IMR-90 (cell line): Measurements from ENCODE around the gene CLSTN1. TPM values are rescaled to one million over a fixed set of nuclear protein-coding genes. Genes with fewer than 3 reads are reported as not detected.

Source experiments
- ATAC-seq: fragments of 200-7000 bp; cut with Tn5 transposase; 2 replicates; pipeline ENCODE4 v1.9.1; 2020; ENCODE audit warnings: low read depth, mild to moderate bottlenecking, moderate library complexity
- BruUV-seq: library from RNA; stranded (reverse); fragments of 400-500 nt; replicated peaks from 2 replicates; lab custom pipeline; 2021; lab: Mats Ljungman, UMichigan
- CTCF ChIA-PET: fragments of 300-600 bp; formaldehyde crosslinking; extraction: SDS; loops from one replicate; lab custom pipeline; 2021; ENCODE audit warnings: antibody characterized with exemption; lab: Yijun Ruan, JAX
- POLR2A ChIA-PET: fragments of 300-600 bp; sonication (Branson Sonifier 250); formaldehyde crosslinking; loops from one replicate; lab custom pipeline; 2022; ENCODE audit warnings: antibody characterized with exemption; ENCODE audit not compliant: unreplicated experiment; lab: Charles Lee
- DNase-seq: peaks from one replicate; pipeline ENCODE4 v3.0.0; 2013
- H2AFZ ChIP-seq: replicated peaks from 2 replicates; pipeline ENCODE3; 2013; ENCODE audit warnings: low read length, mild to moderate bottlenecking; ENCODE audit not compliant: poor library complexity
- H2AK5ac ChIP-seq: 2 replicates; pipeline ENCODE4 v1.6.1; 2013; ENCODE audit warnings: low read depth, low read length, inconsistent platforms
- H2AK9ac ChIP-seq: replicated peaks from 2 replicates; pipeline ENCODE3; 2013; ENCODE audit warnings: mild to moderate bottlenecking, low read depth, low read length, moderate library complexity; ENCODE audit not compliant: poor library complexity
- H2BK120ac ChIP-seq: 2 replicates; pipeline ENCODE4 v1.6.1; 2013; ENCODE audit warnings: low read depth, low read length, inconsistent platforms
- H2BK15ac ChIP-seq: 3 replicates; pipeline ENCODE4 v1.6.1; 2013; ENCODE audit warnings: low read depth, low read length, inconsistent platforms
- H2BK20ac ChIP-seq: 2 replicates; pipeline ENCODE4 v1.6.1; 2013; ENCODE audit warnings: low read depth, mild to moderate bottlenecking, inconsistent platforms, low read length, moderate library complexity
- H2BK5ac ChIP-seq: 2 replicates; pipeline ENCODE4 v1.6.1; 2013; ENCODE audit warnings: mild to moderate bottlenecking, low read depth, low read length, inconsistent platforms; ENCODE audit not compliant: poor library complexity, severe bottlenecking
- H3K14ac ChIP-seq: replicated peaks from 2 replicates; pipeline ENCODE4 v1.6.1; 2013; ENCODE audit warnings: low read depth, low read length, inconsistent platforms
- H3K18ac ChIP-seq: 2 replicates; pipeline ENCODE4 v1.6.1; 2013; ENCODE audit warnings: low read depth, low read length, control low read depth
- H3K23ac ChIP-seq: 2 replicates; pipeline ENCODE4 v1.6.1; 2013; ENCODE audit warnings: low read depth, low read length, inconsistent platforms
- H3K27ac ChIP-seq: 2 replicates; pipeline ENCODE4 v1.5.1; 2013; ENCODE audit warnings: mild to moderate bottlenecking, control low read depth, low read length; ENCODE audit not compliant: insufficient read depth
- H3K27me3 ChIP-seq: 2 replicates; pipeline ENCODE4 v1.6.1; 2013; ENCODE audit warnings: low read length; ENCODE audit not compliant: control insufficient read depth, insufficient read depth
- H3K36me3 ChIP-seq: 2 replicates; pipeline ENCODE4 v1.6.1; 2013; ENCODE audit warnings: low read length, mixed read lengths; ENCODE audit not compliant: control insufficient read depth, insufficient read depth
- H3K4ac ChIP-seq: 2 replicates; pipeline ENCODE4 v1.6.1; 2013; ENCODE audit warnings: low read depth, low read length, inconsistent platforms
- H3K4me1 ChIP-seq: 2 replicates; pipeline ENCODE4 v1.6.1; 2013; ENCODE audit warnings: low read length, mixed read lengths; ENCODE audit not compliant: control insufficient read depth, insufficient read depth
- H3K4me2 ChIP-seq: 2 replicates; pipeline ENCODE4 v1.6.1; 2013; ENCODE audit warnings: low read depth, mild to moderate bottlenecking, control low read depth, low read length, moderate library complexity
- H3K4me3 ChIP-seq: 2 replicates; pipeline ENCODE4 v1.5.1; 2013; ENCODE audit warnings: low read depth, mild to moderate bottlenecking, control low read depth, low read length, moderate library complexity; ENCODE audit not compliant: insufficient read depth
- H3K56ac ChIP-seq: 2 replicates; pipeline ENCODE4 v1.6.1; 2013; ENCODE audit warnings: low read length, inconsistent platforms; ENCODE audit not compliant: insufficient read depth; ENCODE audit errors: extremely low read depth
- H3K79me1 ChIP-seq, 2 experiments: 2 replicates each; pipeline ENCODE4 v1.6.1; 2013; ENCODE audit warnings: low read length in 2 of 2, inconsistent platforms in 1 of 2, low read depth in 1 of 2
- H3K9ac ChIP-seq: 2 replicates; pipeline ENCODE4 v1.6.1; 2013; ENCODE audit warnings: low read depth, low read length, control low read depth
- H3K9me1 ChIP-seq: 2 replicates; pipeline ENCODE4 v1.6.1; 2013; ENCODE audit warnings: low read length, inconsistent platforms; ENCODE audit not compliant: insufficient read depth
- H3K9me3 ChIP-seq: 2 replicates; pipeline ENCODE4 v1.6.1; 2013; ENCODE audit warnings: low read length; ENCODE audit not compliant: control insufficient read depth, insufficient read depth
- H4K20me1 ChIP-seq: 2 replicates; pipeline ENCODE4 v1.6.1; 2013; ENCODE audit warnings: low read length, inconsistent platforms; ENCODE audit not compliant: insufficient read depth
- H4K5ac ChIP-seq: 2 replicates; pipeline ENCODE4 v1.6.1; 2013; ENCODE audit warnings: mild to moderate bottlenecking, low read depth, low read length, control low read depth
- H4K8ac ChIP-seq, 2 experiments: 2 replicates each; pipeline ENCODE4 v1.6.1; 2013; ENCODE audit warnings: low read depth in 2 of 2, low read length in 2 of 2, control low read depth in 1 of 2, inconsistent platforms in 1 of 2
- H4K91ac ChIP-seq: 2 replicates; pipeline ENCODE4 v1.6.1; 2013; ENCODE audit warnings: low read depth, low read length, inconsistent platforms; ENCODE audit not compliant: insufficient read depth
- MAZ ChIP-seq: IDR thresholded peaks from 2 replicates; pipeline ENCODE4 v1.6.1; 2012; ENCODE audit warnings: low read depth, mild to moderate bottlenecking, low read length, improper control_type of control experiment, moderate library complexity, borderline replicate concordance
- SMC3 ChIP-seq: fragments of 150-350 bp; IDR thresholded peaks from 2 replicates; pipeline ENCODE4 v1.6.1; 2016; ENCODE audit warnings: low read depth, mild to moderate bottlenecking, antibody characterized with exemption, low read length, moderate library complexity
- WGBS, 2 experiments: methylation state at CpG; one replicate each; pipeline versions ENCODE4 v1.1.5 to v1.1.7; 2013; ENCODE audit warnings: missing lambda C conversion rate in 2 of 2; ENCODE audit not compliant: insufficient read length in 1 of 2; ENCODE audit errors: extremely low coverage in 2 of 2; 5-methylcytosine and 5-hydroxymethylcytosine counted together
- dilution Hi-C: fragments of 300-500 bp; cut with HindIII; formaldehyde crosslinking; loops from one replicate; pipeline ENCODE4 v1.14.3; 2018; ENCODE audit warnings: low sequenced_read_pairs; ENCODE audit not compliant: unreplicated experiment
- in situ Hi-C: fragments of 300-500 bp; cut with MboI; formaldehyde crosslinking; loops from 3 replicates; pipeline ENCODE4 v1.14.3; 2019; ENCODE audit warnings: low sequenced_read_pairs, inconsistent platforms, mixed read lengths
- intact Hi-C: fragments of 100-400 bp; cut with micrococcal nuclease; formaldehyde crosslinking; loops from 2 replicates; pipeline ENCODE4 v1.10.0; 2022
- polyA plus RNA-seq, 3 experiments: library from polyadenylated mRNA; depleted of rRNA; stranded (reverse); fragments of >200 nt; gene quantifications; 2 replicates each; pipeline ENCODE4 v1.2.3, GENCODE V29; 2012; ENCODE audit warnings: low replicate concordance in 1 of 3
- total RNA-seq: library from RNA; depleted of rRNA; stranded (reverse); fragments of >200 nt; gene quantifications from 2 replicates; pipeline ENCODE4 v1.2.3, GENCODE V29; 2012

The CLSTN1 gene
- total and polyA plus RNA-seq, 2 of the 4 experiments (the other 2 are of a cell fraction) = 30.1 to 72.2 TPM

- H2BK15ac ChIP-seq = no peak overlapping the region
- H4K20me1 ChIP-seq = peaks cover 18% of the 10 kb centered on the region
- H3K4me2 ChIP-seq = no peak overlapping the region
- in situ Hi-C loops (no loop called here), intact Hi-C loops (no loop called here), dilution Hi-C loops (no loop called here)
- H4K8ac ChIP-seq = no peak overlapping the region
- no peak overlapping the region for H3K23ac ChIP-seq
- DNase-seq = peak; percentile 86
- no peak overlapping the region for H2AK9ac ChIP-seq
- no TSS peak for BruUV-seq
- H4K5ac ChIP-seq = no peak overlapping the region
- H3K18ac ChIP-seq = no peak overlapping the region
- H3K9ac ChIP-seq = no peak overlapping the region
- H2AK5ac ChIP-seq = no peak overlapping the region
- no peak overlapping the region for H2AFZ ChIP-seq
- H3K4ac ChIP-seq = no peak overlapping the region
- H4K91ac ChIP-seq = no peak overlapping the region
- H2BK5ac ChIP-seq = no peak overlapping the region
- H3K27me3 ChIP-seq = no peaks in the 10 kb centered on the region
- peaks cover 32% of the 10 kb centered on the region for H3K36me3 ChIP-seq
- no peak overlapping the region for H3K27ac ChIP-seq
- H3K56ac ChIP-seq = no peak overlapping the region
- H2BK20ac ChIP-seq = no peak overlapping the region
- POLR2A ChIA-PET = interaction anchor here (0.6 kb wide), 1 partner anchor 189 kb away, joined by 3 read pairs; no protein-coding TSS in a partner anchor
- no peaks in the 10 kb centered on the region for H3K9me3 ChIP-seq
- peaks cover 13% of the 10 kb centered on the region for H3K9me1 ChIP-seq
- CTCF ChIA-PET = no interaction called here
- ATAC-seq = peak; percentile 83
- no peak overlapping the region for H3K4me3 ChIP-seq
- H2BK120ac ChIP-seq = no peak overlapping the region
- WGBS, 2 experiments = 88% methylated on average over 6 of the region's 12 CpGs; no CpG with 5 or more reads in 1 of the 2 experiments
- H3K4me1 ChIP-seq = peaks cover 3% of the 10 kb centered on the region; the same call in 1 of the 2 replicates
- H3K14ac ChIP-seq = no peak overlapping the region
- TF ChIP-seq SMC3 = peak; percentile 8; the same call in 1 of the 2 replicates
- TF ChIP-seq MAZ = no peak
- H3K79me1 ChIP-seq = peaks cover 18 to 46% of the 10 kb centered on the region in 2 experiments
Observed at GRCh38 chr1:9753121-9753531, 70.6 kb downstream of the CLSTN1 start.
